Left ventricle myocardium superior (tissue), 1 donor: ENCODE data around the gene ASRGL1. TPM values are rescaled to one million over a fixed set of nuclear protein-coding genes. Genes with fewer than 3 reads are reported as not detected.

Experiments used
- ATAC-seq: fragments of 200-7000 bp; cut with Tn5 transposase; one replicate; pipeline ENCODE4 v1.9.1; 2020; ENCODE audit warnings: mild to moderate bottlenecking, moderate library complexity
- DNase-seq: peaks from one replicate; pipeline ENCODE4 v3.0.0-alpha.2; 2020
- intact Hi-C: fragments of 100-400 bp; cut with micrococcal nuclease; formaldehyde crosslinking; loops from one replicate; pipeline ENCODE4 v1.11.0; 2022
- total RNA-seq: library from RNA; stranded (reverse); fragmentation: NEBNext Ultra II Directional; extraction: Animal tissue kit (Norgen Biotek cat#: 25700); gene quantifications from one replicate; pipeline ENCODE4 v1.2.1, GENCODE V29; 2021
- donor health status: DM: no; HTN: yes; CAD: no; lungs with severe emphysema.

Gene ASRGL1
- total RNA-seq, 1 donor from 2014 or later = 3.1 TPM

GRCh38 chr11:62390237-62390636 is 53.0 kb downstream of the ASRGL1 start:
- DNase-seq (no peak), ATAC-seq (no peak)
- intact Hi-C loops = loop anchor here (10.0 kb wide), 1 partner anchor 155 kb away; the partner anchor contains the start of gene AHNAK

- intact Hi-C loops = loop anchor here (10.0 kb wide), 1 partner anchor 154 kb away; the partner anchor contains the start of gene AHNAK
Observed at GRCh38 chr11:62390722-62391121, 53.5 kb downstream of the ASRGL1 start.

GRCh38 chr11:62391642-62392425 is 54.6 kb downstream of the ASRGL1 start:
- intact Hi-C loops = loop anchor here (10.0 kb wide), 1 partner anchor 153 kb away; the partner anchor contains the start of gene AHNAK
- no peak for ATAC-seq
- DNase-seq = no peak

More at GRCh38 chr11:62390722-62391121, 53.5 kb downstream of the ASRGL1 start:
- no peak for ATAC-seq
- DNase-seq = no peak

GRCh38 chr11:62392506-62392905 is 55.3 kb downstream of the ASRGL1 start:
- intact Hi-C loops = loop anchor here (10.0 kb wide), 1 partner anchor 152 kb away; the partner anchor contains the start of gene AHNAK
- DNase-seq = no peak
- ATAC-seq = no peak

- DNase-seq = no peak
- intact Hi-C loops = loop anchor here (10.0 kb wide), 1 partner anchor 152 kb away; the partner anchor contains the start of gene AHNAK
Observed at GRCh38 chr11:62393061-62393611, 55.9 kb downstream of the ASRGL1 start.

GRCh38 chr11:62393735-62394134 is 56.5 kb downstream of the ASRGL1 start:
- ATAC-seq (no peak), DNase-seq (no peak)
- intact Hi-C loops = loop anchor here (10.0 kb wide), 1 partner anchor 151 kb away; the partner anchor contains the start of gene AHNAK

More at GRCh38 chr11:62393061-62393611, 55.9 kb downstream of the ASRGL1 start:
- no peak for ATAC-seq

GRCh38 chr11:62394825-62395538 is 57.7 kb downstream of the ASRGL1 start:
- intact Hi-C loops = loop anchor here (10.0 kb wide), 1 partner anchor 150 kb away; the partner anchor contains the start of gene AHNAK
- peak; percentile 89 for DNase-seq
- peak; percentile 83 for ATAC-seq

GRCh38 chr11:62395885-62396551 is 58.8 kb downstream of the ASRGL1 start:
- intact Hi-C loops = loop anchor here (10.0 kb wide), 1 partner anchor 149 kb away; the partner anchor contains the start of gene AHNAK
- ATAC-seq = no peak
- no peak for DNase-seq

- intact Hi-C loops = loop anchor here (10.0 kb wide), 1 partner anchor 146 kb away; the partner anchor contains the start of gene AHNAK
- DNase-seq = peak; percentile 71
Observed at GRCh38 chr11:62398011-62398994, 61.1 kb downstream of the ASRGL1 start.

GRCh38 chr11:62399172-62399877 is 62.1 kb downstream of the ASRGL1 start:
- ATAC-seq (peak; percentile 3), DNase-seq (no peak)
- intact Hi-C loops = loop anchor here (10.0 kb wide), 1 partner anchor 145 kb away; the partner anchor contains the start of gene AHNAK

More at GRCh38 chr11:62398011-62398994, 61.1 kb downstream of the ASRGL1 start:
- ATAC-seq = peak; percentile 25

GRCh38 chr11:62399878-62400266 is 62.6 kb downstream of the ASRGL1 start:
- peak; percentile 49 for DNase-seq
- intact Hi-C loops = loop anchor here (10.0 kb wide), 1 partner anchor 145 kb away; the partner anchor contains the start of gene AHNAK
- ATAC-seq = peak; percentile 9

GRCh38 chr11:62400281-62400680 is 63.0 kb downstream of the ASRGL1 start:
- ATAC-seq (no peak), DNase-seq (no peak)
- intact Hi-C loops = no loop called here

- ATAC-seq = peak; percentile 88
- DNase-seq = peak; percentile 91
- intact Hi-C loops = no loop called here
Observed at GRCh38 chr11:62400760-62401159, 63.5 kb downstream of the ASRGL1 start.

- intact Hi-C loops = no loop called here
- DNase-seq (no peak), ATAC-seq (no peak)
Observed at GRCh38 chr11:62401356-62401755, 64.1 kb downstream of the ASRGL1 start.

- ATAC-seq = no peak
- intact Hi-C loops = no loop called here
- no peak for DNase-seq
Observed at GRCh38 chr11:62401811-62402210, 64.6 kb downstream of the ASRGL1 start.

GRCh38 chr11:62402226-62402959 is 65.1 kb downstream of the ASRGL1 start:
- ATAC-seq (peak; percentile 55), DNase-seq (peak; percentile 74)
- intact Hi-C loops = no loop called here
